ENCODE measurements around the gene CDX1. TPM values are rescaled to one million over a fixed set of nuclear protein-coding genes. Genes with fewer than 3 reads are reported as not detected.

CDX1 gene
- total RNA-seq, 1 experiment from 2014 or later: 0.29 TPM

DNA sequence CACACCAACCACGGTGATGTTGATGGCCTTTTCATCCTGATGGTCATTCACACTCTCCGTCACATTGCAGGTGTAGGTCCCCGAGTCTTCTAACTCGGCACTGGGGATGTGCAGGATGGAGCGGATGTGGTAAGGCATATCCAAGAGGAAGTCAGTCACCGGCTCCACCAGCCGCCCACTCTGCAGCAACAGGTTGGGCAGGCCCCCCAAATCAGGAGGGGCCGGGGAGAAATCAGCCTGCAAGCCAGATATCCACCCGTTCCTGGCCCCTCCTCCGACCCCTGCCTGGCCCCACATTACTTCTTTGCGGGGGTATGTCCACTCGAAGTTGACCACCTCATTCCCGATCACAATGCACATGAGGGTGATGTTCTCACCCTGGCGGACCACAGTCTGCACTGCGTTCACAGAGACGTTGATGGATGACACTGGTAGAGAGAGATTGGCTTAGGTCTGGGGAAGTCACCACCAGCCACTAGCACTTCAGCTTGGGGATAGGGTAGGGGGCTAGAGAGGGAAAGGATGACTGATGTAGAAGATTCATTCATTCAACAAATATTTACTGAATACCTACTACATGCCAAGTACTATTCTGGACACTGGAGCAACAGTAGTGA lies 32.9 kb upstream of the CDX1 start:
- Mint-ChIP-seq H3K9me3 (ENCODE audit: unreplicated experiment) (no peaks in the 10 kb centered on the region), H3K27me3 (ENCODE audit: insufficient read depth, unreplicated experiment) (no peaks in the 10 kb centered on the region), H3K36me3 (ENCODE audit: insufficient read depth, unreplicated experiment) (peaks cover 6% of the 10 kb centered on the region), H3K4me3 (ENCODE audit: unreplicated experiment) (no peak overlapping the region), H3K4me1 (ENCODE audit: low read depth, unreplicated experiment) (peaks cover 28% of the 10 kb centered on the region), H3K27ac (ENCODE audit: unreplicated experiment) (no peak overlapping the region)
- Histone ChIP-seq H3K9me3 (no peaks in the 10 kb centered on the region), H3K27me3 (replicated peaks; ENCODE audit: control insufficient read depth, insufficient read depth, low read length) (no peaks in the 10 kb centered on the region), H3K4me3 (ENCODE audit: low read depth, low read length) (no peak overlapping the region), H3K4me1 (peaks cover 39% of the 10 kb centered on the region), H3K36me3 (ENCODE audit: control insufficient read depth, insufficient read depth, low read length) (no peaks in the 10 kb centered on the region)
- POLR2A ChIA-PET: no interaction called here
- CTCF ChIA-PET: interaction anchor here (0.7 kb wide), 1 partner anchor 402 kb away, joined by 3 read pairs; no protein-coding TSS in a partner anchor
- no peak for DNase-seq
- no peak for TF ChIP-seq CTCF (IDR thresholded peaks at IDR 0.05; ENCODE audit: insufficient read depth in 1 of 2, low read depth in 1 of 2, low read length in 1 of 2, severe bottlenecking in 1 of 2, unreplicated experiment in 1 of 2)
- intact Hi-C loops (cut with micrococcal nuclease; ENCODE audit: unreplicated experiment): no loop called here
- BruUV-seq (replicated peaks): no TSS peak

GRCh38 chr5:150134198-150134588 lies 32.4 kb upstream of the CDX1 start:
- Histone ChIP-seq H3K4me3 (ENCODE audit: low read depth, low read length) (no peak overlapping the region), H3K27me3 (replicated peaks; ENCODE audit: control insufficient read depth, insufficient read depth, low read length) (no peaks in the 10 kb centered on the region), H3K36me3 (ENCODE audit: control insufficient read depth, insufficient read depth, low read length) (no peaks in the 10 kb centered on the region), H3K9me3 (no peaks in the 10 kb centered on the region), H3K4me1 (peaks cover 44% of the 10 kb centered on the region)
- Mint-ChIP-seq H3K36me3 (ENCODE audit: insufficient read depth, unreplicated experiment) (peaks cover 6% of the 10 kb centered on the region), H3K27ac (ENCODE audit: unreplicated experiment) (no peak overlapping the region), H3K4me1 (ENCODE audit: low read depth, unreplicated experiment) (peaks cover 33% of the 10 kb centered on the region), H3K27me3 (ENCODE audit: insufficient read depth, unreplicated experiment) (no peaks in the 10 kb centered on the region), H3K4me3 (ENCODE audit: unreplicated experiment) (no peak overlapping the region), H3K9me3 (ENCODE audit: unreplicated experiment) (no peaks in the 10 kb centered on the region)
- POLR2A ChIA-PET: no interaction called here
- DNase-seq: no peak
- CTCF ChIA-PET: interaction anchor here (0.6 to 0.7 kb wide), 2 partner anchors 81 to 402 kb away, joined by 3 read pairs; no protein-coding TSS in a partner anchor
- intact Hi-C loops (cut with micrococcal nuclease; ENCODE audit: unreplicated experiment): no loop called here
- BruUV-seq (replicated peaks): no TSS peak
- no peak for TF ChIP-seq CTCF (IDR thresholded peaks at IDR 0.05; ENCODE audit: insufficient read depth in 1 of 2, low read depth in 1 of 2, low read length in 1 of 2, severe bottlenecking in 1 of 2, unreplicated experiment in 1 of 2)

GRCh38 chr5:150135557-150136304 lies 30.8 kb upstream of the CDX1 start:
- no peaks in the 10 kb centered on the region for H3K36me3 ChIP-seq (ENCODE audit: control insufficient read depth, insufficient read depth, low read length)
- H3K36me3 Mint-ChIP-seq (ENCODE audit: insufficient read depth, unreplicated experiment): peaks cover 6% of the 10 kb centered on the region
- intact Hi-C loops (cut with micrococcal nuclease; ENCODE audit: unreplicated experiment): no loop called here
- ChIA-PET CTCF (interaction anchor here (0.6 to 2.7 kb wide), 2 partner anchors 40 to 79 kb away, joined by 3 to 15 read pairs; no protein-coding TSS in a partner anchor), POLR2A (interaction anchor here (0.6 kb wide), 1 partner anchor 135 kb away, joined by 5 read pairs; the partner anchor contains the start of genes HMGXB3 and TIGD6)
- BruUV-seq (replicated peaks): no TSS peak
- H3K9me3 ChIP-seq: no peaks in the 10 kb centered on the region
- no peaks in the 10 kb centered on the region for H3K27me3 ChIP-seq (replicated peaks; ENCODE audit: control insufficient read depth, insufficient read depth, low read length)
- H3K4me3 ChIP-seq (ENCODE audit: low read depth, low read length): no peak overlapping the region
- DNase-seq: no peak
- H3K4me1 ChIP-seq: peaks cover 49% of the 10 kb centered on the region
- peak overlapping the region; percentile 20 for H3K27ac Mint-ChIP-seq (ENCODE audit: unreplicated experiment)
- H3K4me3 Mint-ChIP-seq (ENCODE audit: unreplicated experiment): no peak overlapping the region
- H3K9me3 Mint-ChIP-seq (ENCODE audit: unreplicated experiment): no peaks in the 10 kb centered on the region
- no peaks in the 10 kb centered on the region for H3K27me3 Mint-ChIP-seq (ENCODE audit: insufficient read depth, unreplicated experiment)
- TF ChIP-seq CTCF (IDR thresholded peaks at IDR 0.05; ENCODE audit: insufficient read depth in 1 of 2, low read depth in 1 of 2, low read length in 1 of 2, severe bottlenecking in 1 of 2, unreplicated experiment in 1 of 2): no peak
- H3K4me1 Mint-ChIP-seq (ENCODE audit: low read depth, unreplicated experiment): peaks cover 43% of the 10 kb centered on the region

All from Caco-2 (cell line).